ENCODE measurements around the gene SLC27A6.

SLC27A6 gene

DNA sequence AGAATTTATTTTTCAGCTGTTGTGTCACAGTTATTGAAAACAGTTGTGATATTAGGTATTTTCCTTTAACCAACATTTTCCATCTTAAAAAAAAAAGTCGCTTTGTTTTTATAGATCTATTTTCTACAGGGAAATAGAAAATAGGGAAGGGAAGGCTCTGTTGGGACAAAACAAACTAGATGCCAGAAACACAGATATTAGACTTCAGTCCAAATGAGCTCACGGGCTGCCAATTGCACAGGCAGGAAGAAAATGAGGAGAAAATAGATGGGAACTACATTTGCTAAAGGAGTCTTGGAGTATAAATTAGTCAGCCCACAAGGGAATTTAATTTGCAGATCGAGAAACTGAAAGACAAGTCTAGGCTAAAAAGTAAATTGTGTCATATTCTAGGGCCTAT is 107.8 kb downstream of the SLC27A6 start:
- H3K4me1 ChIP-seq (ENCODE audit: control insufficient read depth, low read depth, low read length), result no peaks in the 10 kb centered on the region
- no peaks in the 10 kb centered on the region for H3K9me3 ChIP-seq (ENCODE audit: control insufficient read depth, low read depth, low read length)
- H3K36me3 ChIP-seq (ENCODE audit: control insufficient read depth, low read depth, low read length), result no peaks in the 10 kb centered on the region
- no peak overlapping the region for H3K4me3 ChIP-seq (ENCODE audit: low read length)
- no peak overlapping the region for H3K9ac ChIP-seq (ENCODE audit: low read length)
- no peak overlapping the region for H3K27ac ChIP-seq (ENCODE audit: low read length)
- no peaks in the 10 kb centered on the region for H3K27me3 ChIP-seq (ENCODE audit: control insufficient read depth, insufficient read depth, low read length)

DNA sequence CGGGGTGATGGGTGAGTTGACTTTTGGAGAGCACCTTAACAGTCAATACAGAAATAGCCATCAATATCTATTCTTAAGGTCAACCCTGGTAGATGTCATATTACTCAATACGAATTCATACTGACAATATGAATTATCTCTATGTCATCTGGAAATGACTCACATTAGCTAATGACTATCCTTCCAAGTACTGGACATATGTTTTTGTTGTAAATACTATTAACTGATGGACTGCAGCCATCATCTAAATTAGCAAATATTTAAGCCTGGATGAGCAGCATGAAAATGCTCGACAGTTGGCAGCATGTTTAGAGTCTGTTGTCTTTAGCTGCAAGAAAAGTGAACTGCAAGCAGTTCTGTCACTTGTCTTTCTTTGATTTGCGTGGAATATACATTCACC is 109.6 kb downstream of the SLC27A6 start:
- H3K9me3 ChIP-seq (ENCODE audit: control insufficient read depth, low read depth, low read length), result no peaks in the 10 kb centered on the region
- no peak overlapping the region for H3K27ac ChIP-seq (ENCODE audit: low read length)
- H3K4me1 ChIP-seq (ENCODE audit: control insufficient read depth, low read depth, low read length), result no peaks in the 10 kb centered on the region
- H3K9ac ChIP-seq (ENCODE audit: low read length), result no peak overlapping the region
- no peak overlapping the region for H3K4me3 ChIP-seq (ENCODE audit: low read length)
- H3K36me3 ChIP-seq (ENCODE audit: control insufficient read depth, low read depth, low read length), result no peaks in the 10 kb centered on the region
- H3K27me3 ChIP-seq (ENCODE audit: control insufficient read depth, insufficient read depth, low read length), result no peaks in the 10 kb centered on the region

DNA sequence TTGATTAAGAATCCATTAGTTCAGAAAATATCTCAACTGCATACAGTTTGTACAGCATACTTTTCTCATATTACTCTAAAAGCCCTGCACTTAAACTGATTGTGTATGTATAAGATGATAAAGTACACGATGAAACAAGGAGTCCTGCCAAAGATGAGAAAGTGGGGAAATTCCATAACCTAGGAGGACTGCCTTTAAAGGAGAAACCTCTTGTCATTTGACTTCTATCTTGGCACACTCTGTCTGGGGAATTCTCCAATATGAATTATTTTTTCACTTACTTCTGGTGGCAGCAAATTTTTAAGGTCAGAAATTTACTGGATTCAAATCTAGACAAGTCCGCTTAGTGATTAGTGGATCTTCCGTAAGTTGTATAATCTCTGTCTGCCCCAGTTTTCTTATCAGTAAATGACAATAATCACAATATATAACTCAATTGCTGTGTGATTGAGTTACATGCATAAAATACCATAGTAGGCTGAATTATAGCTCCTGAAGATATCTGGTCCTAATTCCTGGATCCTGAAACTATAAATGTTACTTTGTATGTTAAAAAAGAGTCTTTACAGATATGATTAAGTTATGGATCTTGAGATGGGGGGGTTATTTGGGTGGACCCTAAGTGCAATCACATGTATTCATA is 112.3 kb downstream of the SLC27A6 start:
- no peaks in the 10 kb centered on the region for H3K9me3 ChIP-seq (ENCODE audit: control insufficient read depth, low read depth, low read length)
- no peaks in the 10 kb centered on the region for H3K4me1 ChIP-seq (ENCODE audit: control insufficient read depth, low read depth, low read length)
- H3K36me3 ChIP-seq (ENCODE audit: control insufficient read depth, low read depth, low read length), result no peaks in the 10 kb centered on the region
- no peaks in the 10 kb centered on the region for H3K27me3 ChIP-seq (ENCODE audit: control insufficient read depth, insufficient read depth, low read length)
- H3K4me3 ChIP-seq (ENCODE audit: low read length), result no peak overlapping the region
- H3K9ac ChIP-seq (ENCODE audit: low read length), result no peak overlapping the region
- no peak overlapping the region for H3K27ac ChIP-seq (ENCODE audit: low read length)

DNA sequence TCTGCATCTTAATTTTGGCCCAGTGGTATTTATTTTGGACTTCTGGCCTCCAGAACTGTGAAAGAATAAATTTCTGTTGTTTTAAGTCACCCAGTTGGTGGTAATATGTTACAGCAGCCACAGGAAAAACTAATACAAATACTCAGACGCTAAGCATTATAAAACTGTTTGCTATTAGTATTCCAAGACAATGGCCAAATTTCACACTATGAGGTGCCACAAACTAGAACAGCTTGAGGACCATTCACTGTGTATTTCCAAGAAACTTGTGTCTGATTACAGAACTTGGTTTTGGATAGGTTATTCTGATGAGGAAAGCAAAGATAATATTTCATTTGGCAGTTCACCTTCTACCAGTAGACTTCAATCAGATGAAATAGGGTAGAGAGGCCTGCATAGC is 113.0 kb downstream of the SLC27A6 start:
- Histone ChIP-seq H3K4me1 (ENCODE audit: control insufficient read depth, low read depth, low read length) (no peaks in the 10 kb centered on the region), H3K27me3 (ENCODE audit: control insufficient read depth, insufficient read depth, low read length) (no peaks in the 10 kb centered on the region), H3K27ac (ENCODE audit: low read length) (no peak overlapping the region), H3K36me3 (ENCODE audit: control insufficient read depth, low read depth, low read length) (no peaks in the 10 kb centered on the region), H3K9me3 (ENCODE audit: control insufficient read depth, low read depth, low read length) (no peaks in the 10 kb centered on the region), H3K4me3 (ENCODE audit: low read length) (no peak overlapping the region), H3K9ac (ENCODE audit: low read length) (no peak overlapping the region)

DNA sequence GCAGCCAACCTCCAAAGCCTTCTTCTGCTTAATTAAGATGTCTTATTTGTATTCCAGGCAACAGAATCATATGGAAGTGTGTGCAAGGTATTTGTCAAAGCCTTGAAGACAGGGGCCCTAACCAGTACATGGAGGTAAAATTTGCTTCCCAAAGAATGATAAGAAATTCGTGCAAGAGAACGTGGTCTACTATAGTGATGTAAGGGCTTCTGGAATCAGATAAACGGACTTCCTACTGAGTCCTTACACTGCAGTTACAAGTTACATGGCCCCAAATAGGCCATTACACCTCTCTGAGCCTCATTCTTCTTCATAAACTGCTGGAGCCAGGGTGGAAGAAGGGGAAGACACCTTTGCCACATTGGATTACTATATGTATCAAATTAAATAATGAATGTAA is 113.4 kb downstream of the SLC27A6 start:
- H3K36me3 ChIP-seq (ENCODE audit: control insufficient read depth, low read depth, low read length), result no peaks in the 10 kb centered on the region
- H3K27me3 ChIP-seq (ENCODE audit: control insufficient read depth, insufficient read depth, low read length), result no peaks in the 10 kb centered on the region
- H3K9ac ChIP-seq (ENCODE audit: low read length), result no peak overlapping the region
- H3K27ac ChIP-seq (ENCODE audit: low read length), result no peak overlapping the region
- no peaks in the 10 kb centered on the region for H3K9me3 ChIP-seq (ENCODE audit: control insufficient read depth, low read depth, low read length)
- no peaks in the 10 kb centered on the region for H3K4me1 ChIP-seq (ENCODE audit: control insufficient read depth, low read depth, low read length)
- no peak overlapping the region for H3K4me3 ChIP-seq (ENCODE audit: low read length)

DNA sequence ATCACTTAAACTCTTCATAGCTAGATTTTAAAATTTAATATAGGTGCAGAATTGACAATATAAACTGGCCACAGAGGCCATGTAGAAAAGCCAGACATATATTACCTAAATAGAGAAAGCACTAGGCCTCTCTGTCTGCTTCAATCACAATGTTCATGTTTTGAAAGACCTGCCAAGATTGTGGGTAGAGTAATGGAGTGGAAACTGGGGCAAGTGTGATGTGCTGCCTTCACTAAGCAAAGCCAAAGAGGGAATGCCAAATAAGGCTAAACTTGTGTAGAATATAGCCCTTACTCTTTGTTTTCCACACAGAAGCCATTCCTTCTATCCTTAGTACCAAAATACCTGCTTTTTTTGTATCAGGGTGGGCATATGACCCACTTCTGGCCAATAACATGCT is 114.2 kb downstream of the SLC27A6 start:
- Histone ChIP-seq H3K9ac (ENCODE audit: low read length) (no peak overlapping the region), H3K4me3 (ENCODE audit: low read length) (no peak overlapping the region), H3K4me1 (ENCODE audit: control insufficient read depth, low read depth, low read length) (no peaks in the 10 kb centered on the region), H3K36me3 (ENCODE audit: control insufficient read depth, low read depth, low read length) (no peaks in the 10 kb centered on the region), H3K9me3 (ENCODE audit: control insufficient read depth, low read depth, low read length) (no peaks in the 10 kb centered on the region), H3K27me3 (ENCODE audit: control insufficient read depth, insufficient read depth, low read length) (no peaks in the 10 kb centered on the region), H3K27ac (ENCODE audit: low read length) (no peak overlapping the region)

DNA sequence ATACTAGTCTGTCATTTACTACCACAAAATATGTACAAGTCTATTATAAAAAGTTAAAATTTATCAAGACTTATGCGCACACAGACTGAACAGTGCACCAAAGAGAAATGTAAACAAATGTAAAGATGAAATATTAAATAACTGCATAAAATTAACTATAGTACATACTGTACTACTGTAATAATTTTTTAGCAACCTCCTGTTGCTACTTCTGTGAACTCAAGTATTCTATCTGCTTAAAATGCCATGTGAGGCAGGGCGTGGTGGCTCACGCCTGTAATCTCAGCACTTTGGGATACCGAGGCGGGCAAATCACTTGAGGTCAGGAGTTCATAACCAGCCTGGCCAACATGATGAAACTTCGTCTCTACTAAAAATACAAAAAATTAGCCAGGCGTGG is 115.5 kb downstream of the SLC27A6 start:
- Histone ChIP-seq H3K36me3 (ENCODE audit: control insufficient read depth, low read depth, low read length) (no peaks in the 10 kb centered on the region), H3K9me3 (ENCODE audit: control insufficient read depth, low read depth, low read length) (no peaks in the 10 kb centered on the region), H3K27me3 (ENCODE audit: control insufficient read depth, insufficient read depth, low read length) (no peaks in the 10 kb centered on the region), H3K4me3 (ENCODE audit: low read length) (no peak overlapping the region), H3K27ac (ENCODE audit: low read length) (no peak overlapping the region), H3K4me1 (ENCODE audit: control insufficient read depth, low read depth, low read length) (no peaks in the 10 kb centered on the region), H3K9ac (ENCODE audit: low read length) (no peak overlapping the region)

DNA sequence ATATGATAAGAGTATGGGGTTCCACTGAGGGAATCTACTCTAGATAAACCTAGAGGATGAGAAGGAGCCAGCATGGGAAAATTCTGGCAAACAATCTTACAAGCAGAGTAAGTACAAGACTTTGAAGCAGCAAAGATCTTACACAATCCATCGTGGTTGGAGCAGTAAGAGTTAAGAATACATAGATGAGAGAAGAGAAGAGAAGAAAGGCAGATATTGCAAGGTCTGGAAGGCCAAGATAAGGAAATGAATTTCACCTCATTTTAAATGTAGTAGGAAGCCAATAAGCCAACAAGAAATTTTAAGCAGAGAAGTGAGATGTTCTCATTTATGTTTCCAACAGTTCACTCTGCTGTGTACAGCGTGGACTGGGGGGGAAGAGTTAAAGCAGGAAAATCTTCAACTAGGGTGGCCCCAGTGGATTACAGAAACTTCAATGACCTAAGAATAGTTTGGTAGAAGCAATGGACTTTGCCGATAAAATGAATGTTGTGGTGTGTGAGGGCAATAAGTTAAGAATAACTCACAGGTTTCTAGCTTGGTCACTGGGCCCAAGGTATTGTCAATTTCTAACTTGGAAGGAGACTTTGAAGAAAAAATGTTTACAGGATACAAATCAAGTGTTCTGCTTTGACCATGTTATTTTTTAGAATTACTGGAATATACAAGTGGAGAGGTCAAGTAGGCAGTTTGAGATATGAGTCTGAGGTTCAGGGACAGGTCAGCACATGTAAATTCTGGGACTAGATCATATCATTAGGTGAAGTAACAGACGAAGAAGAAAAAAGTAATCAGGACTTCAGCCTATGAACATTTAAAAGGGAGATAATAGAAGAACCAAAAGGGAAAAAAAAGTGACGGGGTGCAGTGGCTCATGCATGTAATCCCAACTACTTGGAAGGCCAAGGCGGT is 117.2 kb downstream of the SLC27A6 start:
- Histone ChIP-seq H3K27me3 (ENCODE audit: control insufficient read depth, insufficient read depth, low read length) (no peaks in the 10 kb centered on the region), H3K4me1 (ENCODE audit: control insufficient read depth, low read depth, low read length) (no peaks in the 10 kb centered on the region), H3K27ac (ENCODE audit: low read length) (no peak overlapping the region), H3K4me3 (ENCODE audit: low read length) (no peak overlapping the region), H3K9ac (ENCODE audit: low read length) (no peak overlapping the region), H3K36me3 (ENCODE audit: control insufficient read depth, low read depth, low read length) (no peaks in the 10 kb centered on the region), H3K9me3 (ENCODE audit: control insufficient read depth, low read depth, low read length) (no peaks in the 10 kb centered on the region)
